GM21825 (cell line): ENCODE results near the gene THRB.

ENCODE experiments used
- ATAC-seq: cut with Tn5 transposase; IDR thresholded peaks from one replicate; pipeline ENCODE4 v1.9.1; 2021; ENCODE audit warnings: mild to moderate bottlenecking, moderate library complexity; ENCODE audit not compliant: unreplicated experiment

Gene THRB

GRCh38 chr3:24156466-24156865 lies 338.2 kb downstream of the THRB start:
- no peak for ATAC-seq

DNA sequence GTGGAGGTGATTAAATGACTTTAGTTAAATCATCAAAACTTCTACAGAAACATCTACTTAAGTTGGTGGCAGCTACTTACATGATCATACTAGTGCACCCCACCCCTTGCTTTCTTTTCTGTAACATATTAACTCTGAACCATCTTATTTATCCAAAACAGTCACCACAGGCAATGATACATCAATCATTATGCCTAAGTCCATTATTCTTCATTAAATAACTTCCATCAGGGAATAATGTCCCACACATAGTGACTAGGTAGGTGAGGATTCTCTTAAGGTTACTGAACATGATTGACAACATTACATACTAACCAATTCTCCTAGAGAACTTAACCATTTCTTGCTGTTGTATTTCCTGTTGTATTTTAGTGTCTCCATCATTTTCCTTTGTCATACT lies 339.4 kb downstream of the THRB start:
- no peak for ATAC-seq

GRCh38 chr3:24154781-24155180 lies 339.9 kb downstream of the THRB start:
- no peak for ATAC-seq

DNA sequence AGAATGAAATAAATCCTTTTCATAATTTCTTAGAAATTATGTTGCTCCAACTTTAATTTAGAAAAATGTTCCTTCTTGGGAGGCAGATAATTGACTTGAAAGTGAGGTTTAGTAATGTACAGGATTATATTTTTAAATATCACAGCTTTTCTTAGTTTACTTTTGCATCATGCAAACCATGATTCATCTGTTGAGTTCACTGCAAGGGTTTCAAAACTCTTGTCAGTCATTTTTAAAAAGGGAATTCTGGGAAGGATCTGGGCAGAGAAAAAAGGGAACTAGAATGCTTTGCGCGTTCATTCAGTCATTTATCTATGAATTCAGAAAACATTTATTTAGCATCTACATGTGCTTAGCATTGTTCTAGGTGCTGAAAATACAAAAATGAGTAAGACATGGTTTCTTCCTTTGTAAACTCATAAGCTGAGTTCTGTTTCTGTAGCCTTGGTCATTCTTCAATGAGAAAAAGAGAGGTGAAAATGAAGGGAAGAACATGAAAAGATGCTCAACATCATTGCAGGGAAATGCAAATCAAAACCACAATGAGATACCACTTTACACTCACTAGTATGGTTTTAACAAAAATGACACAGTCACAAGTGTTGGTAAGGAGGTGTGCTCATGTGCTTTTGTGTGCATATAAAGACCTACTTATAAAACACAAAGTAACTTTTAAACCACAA lies 340.5 kb downstream of the THRB start:
- peak; percentile 82 for ATAC-seq

- ATAC-seq: no peak
Observed at GRCh38 chr3:24151594-24151993, 343.1 kb downstream of the THRB start.

DNA sequence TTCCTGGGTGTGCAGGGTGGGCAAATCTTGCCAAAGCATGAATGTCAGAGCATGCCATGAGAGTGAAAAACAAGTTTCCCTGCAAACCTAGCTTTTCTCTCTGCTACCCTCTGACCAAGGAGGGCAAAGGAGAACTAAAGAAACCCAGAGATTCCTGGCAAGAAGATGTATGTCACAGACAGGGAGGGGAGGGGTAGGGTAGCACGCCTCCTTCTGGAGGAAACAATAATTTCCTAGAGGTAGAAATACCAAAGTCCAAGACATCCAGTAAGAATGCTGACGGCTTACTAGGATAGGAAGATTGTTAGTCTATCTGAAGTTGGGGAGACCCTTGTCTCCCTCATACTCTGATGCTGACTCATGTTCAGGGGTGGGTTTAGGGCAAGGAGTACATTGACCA lies 345.6 kb downstream of the THRB start:
- ATAC-seq: no peak

DNA sequence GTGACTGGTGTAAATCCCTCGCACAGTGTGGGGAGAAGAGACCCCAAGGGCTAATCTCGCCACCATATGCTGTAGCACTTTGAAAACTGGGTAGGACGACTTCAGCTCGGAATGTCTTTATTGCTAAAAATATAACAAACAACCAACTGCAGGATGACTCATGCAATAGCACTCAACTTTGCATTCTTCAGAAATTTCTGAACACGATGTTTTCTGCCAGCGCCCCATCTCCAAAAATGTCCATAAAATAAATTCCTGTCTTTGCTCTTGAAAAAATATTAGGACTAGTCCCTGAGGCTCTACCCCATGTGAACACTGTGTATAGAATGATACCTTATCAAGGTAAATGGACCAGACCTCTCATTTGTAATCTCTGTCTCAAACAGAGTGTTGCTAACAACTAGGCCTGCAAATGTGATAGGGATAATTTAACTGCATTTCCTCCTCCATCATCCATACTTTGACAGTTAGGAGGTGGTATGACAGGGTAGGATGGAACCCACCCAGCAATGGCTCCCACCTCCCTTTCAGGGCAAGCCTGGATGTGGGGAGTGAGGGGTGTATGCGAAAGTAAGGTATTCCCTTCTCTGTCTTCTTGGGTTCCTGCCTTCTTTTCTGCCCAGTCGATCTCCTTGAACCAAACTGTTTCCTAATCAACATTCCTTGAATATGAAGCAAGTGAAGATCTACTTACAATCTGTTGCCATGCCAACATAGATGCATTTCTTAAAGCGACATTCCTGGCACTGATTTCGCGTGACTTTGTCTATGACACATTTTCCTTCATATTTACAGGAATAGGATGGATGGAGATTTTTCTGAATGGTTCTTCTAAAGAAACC lies 348.4 kb downstream of the THRB start:
- no peak for ATAC-seq

GRCh38 chr3:24145481-24145880 lies 349.2 kb downstream of the THRB start:
- no peak for ATAC-seq

GRCh38 chr3:24142127-24142526 lies 352.5 kb downstream of the THRB start:
- no peak for ATAC-seq

- no peak for ATAC-seq
Observed at GRCh38 chr3:24141548-24141947, 353.1 kb downstream of the THRB start.

- ATAC-seq: no peak
Observed at GRCh38 chr3:24139463-24140412, 354.9 kb downstream of the THRB start.

- ATAC-seq: no peak
Observed at GRCh38 chr3:24138876-24139256, 355.8 kb downstream of the THRB start.

DNA sequence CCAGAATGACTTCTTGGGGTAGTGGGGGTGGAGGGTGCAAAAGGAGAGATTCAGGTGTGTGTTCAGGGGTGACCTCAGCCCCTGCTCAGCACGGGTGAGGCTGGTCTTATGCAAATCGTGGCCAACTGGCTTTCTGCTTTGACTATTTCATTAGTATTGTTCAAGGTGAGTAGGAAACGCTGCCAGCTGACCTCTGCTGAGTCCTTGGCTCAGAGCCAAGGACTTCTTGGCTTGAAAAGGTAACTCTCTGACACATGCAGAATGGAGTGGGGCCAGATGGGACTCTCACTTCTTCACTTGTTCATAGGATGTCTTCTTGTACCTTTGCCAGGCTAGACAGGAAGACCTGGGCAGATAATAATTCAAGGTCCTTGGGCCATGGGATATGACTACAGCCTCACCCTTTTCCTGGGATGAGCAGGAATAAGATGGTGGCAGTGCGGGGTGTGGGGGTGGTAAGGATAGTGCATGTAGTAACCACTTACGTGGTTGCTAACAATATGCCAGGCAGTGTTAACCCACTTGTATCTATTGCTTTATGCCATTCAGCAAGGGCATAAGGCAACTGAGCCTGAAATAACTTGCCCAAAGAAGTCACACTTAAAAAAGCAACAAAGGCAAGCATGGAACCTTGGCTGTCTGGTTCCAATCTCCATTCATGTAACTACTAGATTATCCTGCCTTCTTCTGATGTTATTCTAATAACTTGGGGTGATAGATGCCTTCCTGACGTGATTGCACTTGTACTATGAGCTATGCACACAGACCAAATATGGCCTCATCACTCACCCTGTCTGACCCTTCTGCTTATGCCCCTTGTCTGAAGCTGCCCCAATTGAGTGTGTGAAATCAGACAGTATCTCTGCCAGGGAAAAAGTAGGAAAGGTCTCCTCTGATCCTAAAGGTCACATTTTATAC lies 356.4 kb downstream of the THRB start:
- no peak for ATAC-seq

DNA sequence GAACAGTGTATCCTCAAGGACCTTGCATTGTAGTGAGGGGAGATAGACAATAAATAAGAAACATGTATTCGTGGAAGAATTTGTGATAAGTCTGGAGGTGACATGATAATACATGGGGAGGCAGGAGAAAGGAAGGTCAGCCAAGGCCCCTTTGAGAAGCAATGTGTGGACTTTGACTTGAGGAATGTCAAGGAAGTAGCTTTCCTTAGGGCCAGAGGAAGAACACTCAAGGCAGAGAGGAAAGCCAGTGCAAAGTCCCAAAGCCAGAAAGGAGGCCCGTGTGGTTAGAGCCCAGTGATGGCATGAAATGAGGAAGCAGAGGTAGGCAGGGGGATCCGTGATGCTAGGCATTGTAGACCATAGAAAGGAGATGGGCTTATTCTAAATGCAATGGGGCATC lies 357.3 kb downstream of the THRB start:
- ATAC-seq: no peak

DNA sequence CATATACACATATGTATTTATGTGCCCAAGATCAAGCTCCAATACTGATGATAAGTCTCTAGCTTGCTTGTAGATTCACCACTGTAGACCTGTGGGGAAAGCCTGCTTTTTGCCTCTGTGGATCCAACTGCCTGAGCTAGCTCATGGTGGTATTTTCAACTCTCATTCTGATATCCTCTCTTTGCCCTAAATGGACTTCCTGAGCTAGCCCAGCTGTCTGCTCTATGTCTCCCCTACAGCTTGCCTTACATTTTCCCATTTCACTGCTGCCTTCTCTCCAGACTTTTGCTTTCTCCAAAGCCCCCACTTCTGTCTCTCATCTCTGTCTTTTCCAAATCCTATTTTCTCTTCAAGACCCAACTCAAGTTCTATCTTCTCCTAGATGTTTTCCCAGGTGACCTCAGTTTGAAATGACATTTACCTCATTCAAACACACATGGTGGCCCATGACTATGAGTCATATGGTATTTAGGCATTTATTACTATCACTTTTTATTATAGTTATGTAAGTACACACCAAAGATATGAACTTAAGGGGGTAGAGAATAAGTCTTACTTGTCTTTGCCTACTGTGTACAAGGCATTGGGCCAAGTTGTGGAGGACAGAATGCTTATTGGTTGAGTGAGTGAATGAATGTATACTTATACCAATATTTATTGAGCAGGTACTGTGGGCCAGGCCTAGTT lies 357.9 kb downstream of the THRB start:
- ATAC-seq: no peak

DNA sequence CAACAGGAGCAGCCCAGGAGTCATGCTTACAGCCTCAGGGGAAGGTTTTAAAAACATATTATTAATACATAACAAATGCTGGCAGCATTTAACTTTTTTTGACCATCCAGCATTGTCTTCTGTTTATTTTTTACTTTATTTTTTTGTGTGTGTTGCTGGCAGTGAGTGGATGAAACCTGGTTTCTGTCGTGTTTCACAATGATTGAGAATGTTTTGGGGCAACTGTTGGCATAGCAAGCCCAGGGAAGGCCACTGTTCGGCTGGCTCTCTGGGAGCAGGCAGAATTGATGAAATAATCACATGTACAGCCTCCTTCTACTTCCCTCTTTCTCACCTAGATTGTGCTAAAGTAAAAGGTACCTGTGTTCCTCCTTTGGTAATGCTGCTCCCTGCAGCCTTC lies 359.4 kb downstream of the THRB start:
- no peak for ATAC-seq

DNA sequence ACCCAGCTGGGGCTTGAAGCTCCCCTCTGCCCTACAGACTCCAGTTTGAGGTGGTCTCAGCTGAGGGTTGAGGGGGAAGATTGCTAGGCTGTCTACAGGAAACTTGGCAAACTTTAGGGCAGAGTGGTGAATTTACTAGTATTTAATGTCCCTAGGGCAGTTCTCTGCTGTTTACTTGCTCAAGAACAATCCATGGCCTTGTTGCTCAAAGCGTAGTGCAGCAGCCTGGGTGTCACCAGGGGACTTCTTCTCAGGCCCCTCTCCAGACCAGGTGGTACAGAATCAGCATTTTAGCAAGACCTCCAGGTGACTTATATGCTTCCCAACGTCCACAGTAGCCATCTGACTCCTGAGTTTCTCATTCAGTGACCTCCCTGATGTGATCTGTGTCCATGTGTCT lies 360.7 kb downstream of the THRB start:
- no peak for ATAC-seq

- ATAC-seq: no peak
Observed at GRCh38 chr3:24133436-24133835, 361.2 kb downstream of the THRB start.

DNA sequence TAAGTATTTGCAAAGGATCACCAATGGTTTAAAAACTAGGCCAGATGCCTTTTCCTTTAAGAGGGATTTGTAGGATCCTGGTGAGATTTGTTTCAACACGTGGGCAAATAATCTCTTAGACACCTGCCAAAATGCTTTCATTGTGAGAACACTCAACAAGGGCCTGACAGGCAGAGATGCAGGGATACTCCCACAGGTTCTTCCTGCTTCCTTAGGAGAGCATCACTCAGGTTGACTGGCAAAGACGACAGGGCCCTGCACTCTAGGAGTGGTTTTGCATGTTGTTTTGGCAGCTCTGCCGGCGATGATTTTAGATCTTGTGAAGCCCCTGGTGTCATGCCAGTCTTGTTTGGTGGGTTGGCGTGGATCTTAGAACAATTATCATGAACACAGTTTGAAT lies 365.1 kb downstream of the THRB start:
- no peak for ATAC-seq
